Thoracic aorta (tissue), 2 donors: Measurements from ENCODE around the gene PSMA1. TPM values are rescaled to one million over a fixed set of nuclear protein-coding genes. Genes with fewer than 3 reads are reported as not detected.

Source experiments
- ATAC-seq: fragments of 150-250 bp; one replicate; pipeline ENCODE4 v1.8.0; 2017; ENCODE audit warnings: low read depth; ENCODE audit not compliant: insufficient number of reproducible peaks, low FRiP score
- DNase-seq: peaks from one replicate; pipeline ENCODE4 v3.0.0-alpha.2; 2020; ENCODE audit warnings: low spot score
- H3K27ac ChIP-seq, 2 donors: fragments of 200-600 bp; sonication (generic); 1 replicate in 1 of 2; 2 replicates in 1 of 2; pipeline ENCODE4 v1.5.1; 2016; ENCODE audit warnings: mild to moderate bottlenecking in 2 of 2, moderate library complexity in 2 of 2
- H3K27me3 ChIP-seq: fragments of 200-600 bp; sonication (generic); replicated peaks from 2 replicates; pipeline ENCODE4 v1.6.0; 2016; ENCODE audit warnings: mild to moderate bottlenecking; ENCODE audit not compliant: insufficient read depth
- H3K36me3 ChIP-seq: fragments of 200-600 bp; sonication (generic); one replicate; pipeline ENCODE4 v1.5.1; 2016
- H3K4me1 ChIP-seq, 2 donors: fragments of 200-600 bp; sonication (generic); 1 replicate in 1 of 2; 2 replicates in 1 of 2; pipeline versions ENCODE4 v1.5.1 to v1.6.0; 2016; ENCODE audit warnings: low read depth in 2 of 2, mild to moderate bottlenecking in 1 of 2; ENCODE audit not compliant: control insufficient read depth in 1 of 2
- H3K4me3 ChIP-seq: fragments of 200-600 bp; sonication (generic); 2 replicates; pipeline ENCODE4 v1.5.1; 2016; ENCODE audit warnings: mild to moderate bottlenecking
- H3K9me3 ChIP-seq: fragments of 200-600 bp; sonication (generic); 2 replicates; pipeline ENCODE4 v1.5.1; 2016
- CTCF ChIP-seq: fragments of 200-600 bp; sonication (generic); IDR thresholded peaks from one replicate; pipeline ENCODE4 v1.5.1; 2019; ENCODE audit warnings: antibody characterized with exemption
- total RNA-seq, 2 donors: library from RNA; depleted of rRNA; stranded (reverse); fragments of >200 nt; gene quantifications; one replicate each; pipeline versions ENCODE4 v1.1.0 to v1.2.3, GENCODE V29; 2016

PSMA1 gene
- total RNA-seq, 2 donors from 2014 or later, result 89.1 to 97.8 TPM

DNA sequence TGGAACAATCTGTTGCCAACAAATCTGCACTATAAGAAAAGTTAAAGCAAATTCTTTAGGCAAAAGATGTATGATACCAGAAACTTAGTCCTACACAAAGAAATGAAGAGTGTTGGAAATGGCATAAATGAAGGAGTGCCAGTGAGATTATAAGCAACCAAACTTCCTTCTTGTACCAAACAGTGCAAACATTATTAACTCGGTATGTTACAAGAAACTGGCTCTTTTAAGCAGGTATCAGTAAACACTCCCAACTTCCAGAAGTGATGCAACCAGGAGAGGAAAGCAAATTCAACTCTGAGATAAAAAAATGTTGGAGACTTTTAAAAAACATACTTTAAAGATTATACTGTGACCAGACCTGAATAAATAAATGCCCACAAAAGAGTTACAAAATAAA is 49.1 kb downstream of the PSMA1 start:
- Histone ChIP-seq H3K4me1 (peaks cover 6 to 11% of the 10 kb centered on the region in 2 donors), H3K27ac (no peak overlapping the region), H3K36me3 (peaks cover 63% of the 10 kb centered on the region), H3K27me3 (no peaks in the 10 kb centered on the region), H3K9me3 (no peaks in the 10 kb centered on the region), H3K4me3 (no peak overlapping the region)
- TF ChIP-seq CTCF, result no peak
- DNase-seq, result no peak
- no peak for ATAC-seq

GRCh38 chr11:14463623-14464022 is 56.6 kb downstream of the PSMA1 start:
- Histone ChIP-seq H3K4me1 (peaks cover 6 to 11% of the 10 kb centered on the region in 2 donors), H3K36me3 (peaks cover 75% of the 10 kb centered on the region), H3K27ac (no peak overlapping the region), H3K9me3 (no peaks in the 10 kb centered on the region), H3K4me3 (no peak overlapping the region), H3K27me3 (no peaks in the 10 kb centered on the region)
- no peak for ATAC-seq
- DNase-seq, result no peak
- no peak for TF ChIP-seq CTCF

DNA sequence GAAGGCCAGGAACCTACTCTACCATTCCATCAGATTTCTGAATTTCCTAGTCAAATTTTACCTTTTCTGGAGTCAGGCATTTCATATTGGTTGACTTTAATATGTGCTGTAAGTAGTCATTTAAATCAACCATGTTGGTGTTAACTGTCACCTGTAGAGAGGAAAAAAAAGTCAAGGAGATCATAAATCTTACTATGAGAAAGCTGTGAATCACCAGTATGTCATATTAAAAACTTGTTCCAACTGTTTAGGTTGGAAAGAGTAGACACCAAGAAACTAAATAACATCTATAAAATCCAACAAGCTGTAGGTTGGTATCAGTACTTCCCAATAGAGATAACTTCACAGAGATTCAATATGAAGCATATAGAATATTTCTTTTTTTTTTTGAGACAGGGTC is 60.0 kb downstream of the PSMA1 start:
- no peaks in the 10 kb centered on the region for H3K4me1 ChIP-seq
- TF ChIP-seq CTCF, result no peak
- ATAC-seq (no peak), DNase-seq (no peak)
- no peaks in the 10 kb centered on the region for H3K27me3 ChIP-seq
- no peak overlapping the region for H3K4me3 ChIP-seq
- H3K27ac ChIP-seq, result no peak overlapping the region
- no peaks in the 10 kb centered on the region for H3K9me3 ChIP-seq
- peaks cover 60% of the 10 kb centered on the region for H3K36me3 ChIP-seq

DNA sequence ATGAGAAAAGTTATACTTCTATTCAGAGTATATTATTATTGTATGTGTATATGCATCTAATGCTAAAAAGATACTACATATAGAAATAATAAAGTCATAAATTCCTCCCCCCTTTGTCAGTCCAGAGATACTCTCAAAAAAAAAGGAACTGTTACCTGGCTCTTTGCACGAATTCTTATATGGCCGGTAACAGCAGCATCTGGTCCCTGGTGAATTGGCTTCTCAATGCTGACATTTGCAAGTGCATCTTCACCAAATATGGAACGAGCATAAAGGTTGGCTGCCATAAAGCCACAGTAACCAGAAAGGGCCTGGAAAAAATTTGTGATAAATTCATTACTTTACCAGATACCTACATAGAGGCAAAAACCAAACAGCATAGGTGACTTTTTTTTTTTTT is 61.8 kb downstream of the PSMA1 start:
- peaks cover 43% of the 10 kb centered on the region for H3K36me3 ChIP-seq
- no peak for ATAC-seq
- DNase-seq, result no peak

DNA sequence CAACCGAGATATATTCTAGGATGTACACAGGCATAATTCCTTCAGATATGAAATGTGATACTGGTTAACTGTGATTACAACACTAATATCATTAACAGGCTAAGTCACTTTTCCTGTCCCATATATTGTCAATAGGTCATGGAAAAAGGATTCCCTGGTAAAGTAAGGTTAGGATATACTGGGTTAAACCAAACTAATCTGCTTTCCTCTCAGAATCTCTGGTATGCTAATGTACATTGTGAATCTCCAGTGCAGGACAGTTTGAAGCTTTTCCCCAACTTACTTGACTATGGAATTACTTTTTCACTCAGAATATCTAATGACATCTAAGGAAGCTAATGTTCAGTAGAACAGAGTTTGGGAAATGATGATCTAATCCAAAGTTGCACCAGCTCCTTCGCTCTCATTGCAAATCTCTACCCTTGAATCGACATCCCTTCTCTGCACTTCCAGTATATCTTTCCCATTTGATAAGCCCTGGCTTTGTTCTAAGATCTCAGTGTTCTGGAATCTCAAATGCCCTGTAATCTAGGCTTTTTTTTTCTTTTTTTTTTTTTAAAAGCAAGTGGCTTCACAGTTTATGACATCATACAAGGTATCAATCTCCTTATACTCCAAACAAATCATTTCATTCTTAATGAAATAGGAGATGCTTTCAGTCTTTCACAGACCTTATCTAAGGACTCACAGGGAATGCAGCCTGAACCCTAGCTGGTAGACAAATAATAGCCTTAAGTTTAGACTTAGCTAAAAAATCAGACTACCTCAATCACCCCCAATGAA is 64.3 kb downstream of the PSMA1 start:
- Histone ChIP-seq H3K36me3 (peaks cover 21% of the 10 kb centered on the region), H3K4me3 (no peak overlapping the region), H3K9me3 (no peaks in the 10 kb centered on the region), H3K27me3 (no peaks in the 10 kb centered on the region), H3K4me1 (no peaks in the 10 kb centered on the region), H3K27ac (no peak overlapping the region)
- no peak for TF ChIP-seq CTCF
- DNase-seq (no peak), ATAC-seq (no peak)

More for the DNA sequence above, 61.8 kb downstream of the PSMA1 start:
- Histone ChIP-seq H3K4me3 (no peak overlapping the region), H3K27me3 (no peaks in the 10 kb centered on the region), H3K9me3 (no peaks in the 10 kb centered on the region), H3K4me1 (no peaks in the 10 kb centered on the region), H3K27ac (no peak overlapping the region)
- TF ChIP-seq CTCF, result no peak

Other genes starting within 250 kb of the PSMA1 start
- 10 to 100 TPM; 39.4 to 47.8 TPM for gene RRAS2, start 161.2 kb downstream of the PSMA1 start, total RNA-seq
- 100 to 1,000 TPM in 1 of 2 donors, 10 to 100 TPM in 1; 88.8 to 111 TPM for gene COPB1, start 20.6 kb downstream of the PSMA1 start, total RNA-seq
- gene PDE3B, start 123.4 kb upstream of the PSMA1 start, total RNA-seq, result 10 to 100 TPM; 21.6 to 24.0 TPM